NCI-H1694 treated with DMSO at 0.1 percent for 48 hours (cell line): ENCODE measurements around the gene RNF213.

Source experiments
- DNase-seq: peaks from one replicate; lab custom pipeline; 2025; lab: John Stamatoyannopoulos, UW

Gene RNF213

DNA sequence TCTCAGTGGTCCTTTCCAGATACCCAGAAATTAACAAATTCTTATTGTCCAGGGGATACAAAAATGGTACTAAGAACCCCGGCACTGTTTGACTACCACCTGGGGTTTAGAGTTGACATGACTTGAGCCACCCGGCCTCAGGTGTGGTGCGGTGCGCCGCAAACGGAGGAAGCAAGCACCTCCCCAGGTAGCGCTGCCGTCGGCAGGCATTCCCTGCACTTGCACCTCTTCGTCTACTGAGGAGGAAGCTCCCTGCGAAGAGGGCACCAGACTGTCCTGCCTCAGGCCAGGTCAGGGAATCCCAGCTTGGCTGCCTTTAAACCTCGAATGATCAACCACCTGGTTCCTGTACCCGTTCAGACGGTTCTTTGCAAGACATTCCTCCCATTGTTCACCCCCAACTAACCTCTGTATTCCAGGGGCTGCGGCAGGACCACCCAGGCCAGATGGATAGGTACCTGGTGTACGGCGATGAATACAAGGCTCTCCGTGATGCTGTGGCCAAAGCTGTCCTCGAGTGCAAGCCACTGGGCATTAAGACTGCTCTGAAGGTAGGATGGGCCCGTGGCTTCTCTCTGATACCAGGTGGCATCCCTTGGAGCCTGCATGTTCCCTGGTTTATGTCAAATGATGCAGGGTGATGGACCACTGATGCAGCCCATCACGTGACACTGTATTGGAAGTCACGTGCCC is 113.5 kb downstream of the RNF213 start:
- no peak for DNase-seq

DNA sequence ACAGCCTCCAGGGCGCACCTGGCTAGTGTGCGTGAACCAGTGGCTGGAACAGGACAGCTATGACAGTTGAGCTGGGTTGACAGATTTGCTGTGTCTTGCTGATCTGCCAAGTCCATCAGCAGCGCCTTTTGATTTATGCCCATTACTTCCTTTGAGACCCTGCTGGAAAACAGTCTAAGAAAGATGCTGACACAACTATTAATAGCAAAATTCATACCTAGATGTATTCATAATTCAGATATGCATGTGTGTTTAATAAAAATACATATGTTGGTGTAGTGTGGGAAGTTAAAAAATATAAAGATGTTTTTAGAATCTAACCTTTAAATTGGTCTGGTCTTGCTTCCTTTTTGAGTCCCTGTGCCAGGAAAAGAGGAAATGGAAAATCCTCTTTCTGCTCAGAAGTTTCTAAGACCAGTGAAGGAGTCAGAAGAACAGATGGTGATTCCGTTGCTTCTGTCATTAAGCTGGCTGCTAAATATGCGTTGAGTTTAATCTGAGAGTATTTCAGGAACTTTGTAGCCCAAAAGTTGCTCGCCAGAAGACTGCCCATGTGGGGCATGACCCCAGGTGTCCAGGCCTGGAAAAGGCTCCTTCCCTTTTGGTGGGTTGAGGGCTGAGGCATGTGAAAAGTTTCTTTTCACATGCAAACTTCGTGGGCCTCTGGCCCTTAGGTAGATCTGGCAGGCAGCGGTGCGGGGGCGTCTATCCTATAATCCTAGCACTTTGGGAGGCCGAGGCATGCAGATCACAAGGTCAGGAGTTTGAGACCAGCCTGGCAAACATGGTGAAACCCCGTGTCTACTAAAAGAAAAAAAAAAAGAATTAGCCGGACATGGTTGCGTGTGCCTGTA is 114.3 kb downstream of the RNF213 start:
- DNase-seq = no peak

DNA sequence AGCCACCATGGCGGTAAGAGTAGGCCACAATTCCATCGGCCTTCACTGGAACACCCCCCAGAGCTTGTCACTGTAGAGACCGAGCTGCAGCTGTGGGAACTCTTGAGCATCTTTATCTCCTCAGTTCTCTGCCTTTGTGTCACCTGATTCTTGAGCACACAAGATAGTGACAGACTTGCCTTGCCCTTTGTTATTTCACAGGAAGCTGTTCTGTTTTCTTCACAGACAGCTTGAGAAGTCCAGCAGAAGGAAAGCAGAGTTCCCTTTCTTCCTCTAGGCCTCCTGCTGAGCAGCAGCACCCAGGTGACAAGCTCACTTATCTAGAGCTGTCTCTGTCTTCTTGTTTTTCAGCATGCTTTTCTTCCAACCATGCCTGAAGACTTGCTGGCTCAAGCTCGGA is 115.9 kb downstream of the RNF213 start:
- no peak for DNase-seq

DNA sequence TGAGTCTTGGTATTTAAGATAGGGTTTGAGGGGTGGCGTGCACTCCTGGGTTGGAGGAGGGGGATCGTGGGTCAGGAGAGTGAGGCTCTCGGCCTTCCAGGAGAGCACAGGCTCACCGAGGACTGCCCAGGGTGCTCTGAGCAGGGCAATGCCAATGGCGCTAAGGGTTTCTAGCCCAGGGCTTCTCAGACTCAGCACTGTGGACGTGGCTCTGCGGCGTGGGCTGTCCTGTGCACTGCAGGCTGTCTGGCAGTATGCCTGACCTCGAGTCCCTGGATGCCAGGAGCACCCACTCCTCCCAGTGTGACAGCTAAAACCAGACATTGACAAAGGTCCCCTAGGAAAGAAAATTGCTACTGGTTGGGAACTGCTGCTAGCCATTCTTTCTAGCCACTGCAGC is 117.1 kb downstream of the RNF213 start:
- no peak for DNase-seq

DNA sequence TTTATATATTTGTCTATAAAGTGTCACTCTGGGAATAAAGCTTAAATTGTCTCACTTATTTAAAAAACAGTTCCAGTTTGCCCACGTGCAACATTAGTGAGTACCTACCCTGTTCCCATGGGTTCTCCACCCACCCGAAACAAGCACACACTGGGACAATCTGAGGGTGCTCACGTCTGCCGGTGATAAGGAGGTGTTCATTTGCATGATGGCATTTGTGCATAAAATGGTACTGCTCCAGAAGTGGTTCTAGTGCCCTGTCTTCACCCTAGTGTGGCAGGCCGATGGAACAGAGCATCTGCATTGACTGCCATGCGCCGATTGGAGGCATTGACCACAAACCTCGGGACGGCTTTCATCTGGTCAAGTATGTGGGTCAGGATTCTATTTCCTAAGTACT is 118.7 kb downstream of the RNF213 start:
- DNase-seq = no peak

DNA sequence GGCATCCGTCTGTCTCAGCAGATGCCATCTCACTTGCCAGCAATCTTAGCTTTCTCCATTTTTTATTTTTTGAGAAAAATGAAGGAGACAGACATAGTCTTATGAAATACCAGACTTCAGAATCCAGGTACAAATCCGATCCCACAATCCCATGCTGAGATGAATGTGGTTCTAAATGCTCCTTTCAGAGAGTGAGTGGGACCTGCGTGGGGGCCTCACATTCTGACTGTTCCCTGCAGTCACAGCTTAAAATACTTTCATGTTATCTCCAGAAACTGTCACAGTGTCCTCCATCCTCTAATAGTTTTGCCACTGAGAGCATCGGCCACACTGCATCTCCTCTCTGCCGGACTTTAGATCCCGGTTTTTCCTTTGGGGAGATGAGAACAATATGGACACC is 119.4 kb downstream of the RNF213 start:
- no peak for DNase-seq

DNA sequence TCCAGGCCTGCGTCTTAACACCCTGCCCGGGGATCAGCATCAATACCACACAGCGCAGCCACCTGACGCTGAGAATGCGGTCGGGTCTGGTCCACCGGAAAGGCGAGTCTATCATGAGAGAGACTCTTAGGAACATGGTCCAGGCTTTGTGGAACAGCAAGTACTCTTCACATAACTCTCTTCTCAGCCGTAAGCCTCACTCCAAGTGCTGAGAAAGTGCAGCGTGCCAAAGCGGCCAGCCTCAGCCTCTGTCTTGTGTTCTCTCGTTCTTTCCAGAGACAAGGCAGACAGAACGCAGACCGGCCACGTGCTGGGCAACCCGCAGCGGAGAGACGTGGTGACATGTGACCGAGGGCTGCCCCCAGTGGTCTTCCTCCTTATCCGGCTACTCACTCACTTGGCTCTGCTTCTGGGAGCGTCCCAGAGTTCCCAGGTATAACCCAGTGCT is 119.9 kb downstream of the RNF213 start:
- DNase-seq = no peak

DNA sequence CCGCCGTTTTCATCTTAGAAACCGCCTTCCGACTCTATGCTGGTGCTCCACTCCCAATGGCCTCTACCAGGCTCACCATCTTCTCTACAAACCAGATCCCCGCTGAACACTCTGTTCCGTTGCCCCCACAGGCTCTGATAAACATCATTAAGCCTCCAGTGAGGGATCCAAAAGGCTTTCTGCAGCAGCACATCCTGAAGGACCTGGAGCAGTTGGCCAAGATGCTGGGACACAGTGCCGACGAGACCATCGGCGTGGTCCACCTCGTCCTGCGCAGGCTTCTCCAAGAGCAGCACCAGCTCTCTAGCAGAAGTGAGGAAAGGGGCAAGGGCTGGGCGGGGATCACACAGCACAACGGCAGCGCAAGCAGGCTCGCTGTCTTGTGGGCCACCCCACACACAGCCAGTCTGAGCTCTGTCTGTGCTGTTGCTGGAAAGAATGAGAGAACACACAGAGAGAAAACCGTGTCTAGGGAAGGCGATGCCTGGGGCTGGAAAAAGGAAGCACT is 120.8 kb downstream of the RNF213 start:
- no peak for DNase-seq

DNA sequence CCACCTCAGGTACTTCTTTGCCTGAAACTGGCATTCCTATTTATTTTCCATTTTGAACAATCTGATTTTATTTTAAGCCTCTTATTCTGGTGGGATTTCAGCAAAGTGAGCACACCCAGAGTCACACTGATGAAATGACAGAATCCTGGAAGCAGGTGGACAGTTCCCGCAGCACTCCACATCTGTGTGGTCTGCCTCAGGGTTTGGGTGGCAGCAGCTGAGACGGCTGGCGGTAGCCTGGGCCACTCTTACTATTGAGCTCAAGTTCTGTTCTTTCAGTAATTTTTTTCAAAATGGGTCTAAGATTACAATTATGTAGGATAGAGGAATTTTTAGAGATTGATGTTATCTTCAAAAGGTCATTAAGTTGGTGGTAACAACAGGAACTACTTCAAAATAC is 121.8 kb downstream of the RNF213 start:
- no peak for DNase-seq

DNA sequence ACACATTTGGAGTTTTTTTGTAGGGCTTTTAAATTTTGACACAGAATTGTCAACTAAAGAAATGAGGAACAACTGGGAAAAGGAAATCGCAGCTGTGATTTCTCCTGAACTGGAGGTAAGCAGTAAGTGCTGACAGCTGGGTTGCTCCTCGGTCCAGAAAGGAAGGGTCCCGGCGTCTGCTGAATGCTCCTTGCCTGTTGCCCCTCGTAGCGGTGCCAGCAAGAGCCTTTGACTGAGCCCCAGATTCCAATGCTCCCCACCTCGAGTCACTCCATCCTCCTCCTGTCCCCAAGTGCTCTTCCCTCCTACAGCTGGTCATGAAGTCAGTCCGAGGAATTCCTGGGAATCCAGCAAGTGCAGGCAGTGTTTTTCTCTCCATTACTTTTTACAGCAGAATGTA is 122.3 kb downstream of the RNF213 start:
- DNase-seq = no peak

DNA sequence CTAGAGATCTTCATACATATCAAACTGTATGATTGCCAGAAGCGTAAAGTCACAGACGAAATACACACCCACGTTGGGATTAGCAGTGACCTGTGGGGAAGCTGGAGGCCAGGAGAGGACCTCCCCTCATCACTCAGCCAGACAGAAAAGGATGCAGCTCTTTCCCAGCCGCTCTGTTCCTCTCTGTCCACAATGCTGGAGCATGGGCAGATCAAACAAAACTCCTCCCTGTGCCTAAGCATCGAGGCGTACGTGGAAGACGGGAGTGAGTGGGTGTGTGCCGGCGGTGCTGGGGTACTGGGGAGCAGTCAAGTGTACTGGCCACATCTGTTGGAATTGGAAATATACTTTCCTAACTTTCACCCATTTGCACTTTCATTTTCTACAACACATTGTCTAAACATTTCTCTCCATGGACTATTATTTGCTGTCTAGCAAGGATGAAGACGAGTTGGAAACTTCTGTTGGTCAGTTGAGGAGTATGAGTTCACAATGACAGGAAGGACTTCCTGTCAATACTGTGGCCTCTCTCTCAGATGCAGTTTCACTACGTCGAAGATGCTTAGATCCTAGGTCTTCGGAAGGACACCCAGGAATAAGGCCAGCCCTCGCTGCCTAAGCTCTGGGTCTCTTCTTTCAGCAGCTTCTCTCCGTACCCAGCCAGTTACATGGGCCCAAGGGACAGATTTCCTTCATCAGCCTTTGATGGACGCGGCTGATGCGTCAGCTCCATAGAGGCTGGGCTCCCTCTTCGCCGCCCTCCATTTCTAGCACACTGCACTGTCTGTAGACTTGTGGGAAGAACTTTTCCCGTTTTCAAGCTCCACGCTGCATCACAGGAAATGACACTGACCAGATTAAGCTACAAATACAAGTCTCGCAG is 123.7 kb downstream of the RNF213 start:
- DNase-seq = no peak

DNA sequence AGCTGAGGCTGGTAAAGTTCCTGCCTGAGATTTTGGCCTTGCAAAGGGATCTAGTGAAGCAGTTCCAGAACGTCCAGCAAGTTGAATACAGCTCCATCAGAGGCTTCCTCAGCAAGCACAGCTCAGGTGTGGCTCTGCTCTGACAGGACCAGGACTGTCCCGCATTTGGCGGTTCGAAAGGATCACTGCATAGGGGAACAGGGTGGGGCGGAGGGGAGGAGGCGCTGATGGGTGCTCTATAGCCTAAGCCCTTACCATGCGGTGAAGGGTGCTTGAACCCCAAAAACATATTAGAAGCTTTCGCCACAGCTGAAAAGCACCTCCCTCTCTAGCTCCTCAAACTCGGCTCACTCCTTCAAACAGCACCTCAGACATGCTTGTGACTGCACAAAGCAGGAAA is 124.4 kb downstream of the RNF213 start:
- DNase-seq = no peak

DNA sequence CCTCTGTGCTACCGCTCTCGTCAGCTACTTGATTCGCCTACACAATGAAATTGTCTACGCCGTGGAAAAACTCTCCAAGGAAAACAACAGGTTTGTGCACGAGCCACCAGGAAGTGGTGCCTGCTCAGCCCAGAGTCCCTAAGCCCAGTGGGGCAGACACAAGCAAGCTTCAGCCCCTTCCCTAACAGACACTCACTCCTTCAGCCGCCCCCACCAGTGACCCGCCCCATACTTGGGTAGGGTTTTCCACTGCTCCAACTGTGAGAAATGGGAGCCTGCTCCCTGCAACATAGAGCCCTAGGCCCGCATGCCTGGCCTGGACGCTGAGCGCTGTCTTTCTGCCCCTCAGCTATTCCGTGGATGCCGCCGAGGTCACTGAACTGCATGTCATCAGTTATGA is 125.7 kb downstream of the RNF213 start:
- DNase-seq = no peak

DNA sequence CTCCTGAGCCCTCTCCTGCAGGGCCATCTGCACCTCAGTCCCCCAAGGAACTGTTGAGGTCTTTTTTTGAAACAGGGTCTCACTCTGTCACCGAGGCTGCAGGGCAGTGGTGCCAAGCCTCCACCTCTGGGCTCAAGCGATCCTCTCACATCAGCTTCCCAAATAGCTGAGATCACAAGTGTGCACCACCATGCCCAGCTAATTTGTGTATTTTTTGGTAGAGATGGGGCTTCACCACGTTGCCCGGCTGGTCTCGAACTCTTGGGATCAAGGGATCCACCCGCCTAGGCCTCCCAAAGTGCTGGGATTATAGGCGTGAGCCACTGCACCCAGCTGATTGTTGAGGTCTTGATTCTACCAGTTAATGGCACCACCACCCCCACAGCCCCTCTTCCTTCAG is 126.4 kb downstream of the RNF213 start:
- no peak for DNase-seq

DNA sequence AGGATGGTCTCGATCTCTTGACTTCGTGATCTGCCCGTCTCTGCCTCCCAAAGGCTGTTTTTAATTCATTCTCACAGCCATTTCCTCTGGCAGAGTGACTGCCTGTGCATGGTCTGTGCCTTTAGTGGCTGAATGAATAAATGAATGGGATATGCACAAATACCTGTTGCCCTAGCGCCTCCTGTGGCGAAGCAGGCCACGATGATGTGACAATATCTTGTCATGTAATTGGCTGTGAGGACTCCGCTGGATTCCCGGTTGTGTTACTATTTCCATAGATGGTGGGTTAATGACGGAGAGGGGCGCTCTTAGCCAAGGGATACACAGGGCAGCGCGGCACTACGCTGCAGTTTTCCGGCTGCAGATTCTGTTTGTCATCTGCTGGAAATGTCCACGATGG is 127.5 kb downstream of the RNF213 start:
- no peak for DNase-seq

DNA sequence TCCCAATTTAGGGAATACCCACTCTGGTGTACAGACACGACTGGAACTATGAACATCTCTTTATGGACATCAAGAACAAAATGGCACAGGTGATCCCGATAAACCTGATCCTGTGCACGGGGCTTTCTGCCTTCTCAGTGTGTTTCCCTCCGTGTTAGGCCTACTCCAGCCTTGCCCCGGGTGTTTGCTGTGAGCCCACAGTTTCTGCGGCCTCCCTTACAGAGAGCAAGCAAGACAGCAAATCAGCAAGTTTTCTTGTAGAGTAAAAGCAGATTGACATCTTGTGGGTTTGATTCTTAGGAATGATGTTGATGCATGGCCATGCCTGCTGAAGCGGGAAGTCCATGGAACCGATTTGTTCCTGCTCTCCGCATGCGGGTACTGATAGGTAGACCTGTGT is 127.9 kb downstream of the RNF213 start:
- DNase-seq = no peak

DNA sequence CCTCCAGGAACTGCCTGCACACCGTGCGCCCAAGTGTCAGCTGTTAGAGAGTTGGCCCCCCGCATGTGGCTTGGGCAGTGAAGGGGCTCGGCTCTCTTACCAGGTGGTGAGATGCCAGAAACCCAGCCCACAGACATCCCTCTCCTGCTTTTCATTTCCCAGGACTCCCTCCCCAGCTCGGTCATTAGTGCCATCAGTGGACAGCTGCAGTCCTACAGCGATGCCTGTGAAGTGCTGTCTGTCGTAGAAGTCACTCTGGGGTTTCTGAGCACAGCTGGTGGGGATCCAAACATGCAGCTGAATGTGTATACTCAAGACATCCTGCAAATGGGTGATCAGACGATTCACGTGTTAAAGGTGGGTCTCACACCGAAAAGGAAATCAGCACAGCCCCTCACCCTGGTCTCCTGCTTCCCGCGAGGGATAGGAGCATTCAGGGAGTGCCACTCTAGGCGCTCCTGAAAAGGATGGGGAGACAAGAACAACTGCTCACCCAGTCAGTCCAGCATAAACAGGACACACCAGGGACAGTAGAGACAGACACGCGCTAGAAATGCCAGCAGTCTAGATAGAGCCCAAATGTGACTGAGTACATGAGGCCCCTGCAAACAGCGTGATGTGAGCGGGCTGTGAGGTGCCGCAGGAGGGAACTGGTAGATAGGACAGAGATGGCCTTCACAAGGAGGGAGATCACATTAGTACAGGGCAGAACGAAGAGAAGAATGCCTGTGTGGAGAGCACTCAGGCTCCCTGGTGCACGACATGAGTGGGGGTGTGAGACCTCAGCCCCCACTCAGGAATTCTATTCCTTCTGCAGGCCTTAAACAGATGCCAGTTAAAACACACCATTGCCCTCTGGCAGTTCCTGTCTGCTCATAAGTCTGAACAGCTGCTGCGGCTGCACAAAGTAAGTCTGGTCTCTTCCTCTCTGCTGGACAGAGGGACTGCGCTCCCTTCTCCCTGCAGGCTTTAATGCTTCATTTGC is 128.7 kb downstream of the RNF213 start:
- DNase-seq = no peak

DNA sequence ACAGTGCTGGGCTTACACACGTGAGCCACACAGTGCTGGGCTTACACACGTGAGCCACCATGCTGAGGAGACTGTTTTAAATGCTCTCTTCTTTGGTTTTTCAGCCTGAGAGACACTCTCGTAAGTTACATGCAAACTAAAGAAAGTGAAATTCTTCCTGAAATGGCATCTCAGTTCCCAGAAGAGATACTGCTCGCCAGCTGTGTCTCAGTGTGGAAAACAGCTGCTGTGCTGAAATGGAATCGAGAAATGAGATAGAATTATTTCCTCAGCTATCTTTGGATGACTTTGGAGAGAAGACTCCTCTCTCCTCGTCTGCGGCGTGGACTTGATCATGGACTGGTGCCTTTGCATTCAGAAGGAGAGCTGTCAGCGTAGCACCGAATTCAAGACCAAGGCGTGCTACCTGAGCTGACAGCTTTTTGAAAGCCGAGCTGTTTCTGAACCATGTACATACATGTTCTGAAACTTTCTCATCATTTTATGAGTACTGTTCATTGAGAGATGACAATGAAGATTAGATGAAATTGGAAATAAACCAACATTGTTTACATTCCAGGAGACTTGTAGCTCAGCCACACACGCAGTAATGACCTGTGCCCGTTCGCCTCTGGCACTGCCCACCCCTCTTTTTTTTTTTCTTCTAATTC is 132.7 kb downstream of the RNF213 start:
- DNase-seq = no peak

DNA sequence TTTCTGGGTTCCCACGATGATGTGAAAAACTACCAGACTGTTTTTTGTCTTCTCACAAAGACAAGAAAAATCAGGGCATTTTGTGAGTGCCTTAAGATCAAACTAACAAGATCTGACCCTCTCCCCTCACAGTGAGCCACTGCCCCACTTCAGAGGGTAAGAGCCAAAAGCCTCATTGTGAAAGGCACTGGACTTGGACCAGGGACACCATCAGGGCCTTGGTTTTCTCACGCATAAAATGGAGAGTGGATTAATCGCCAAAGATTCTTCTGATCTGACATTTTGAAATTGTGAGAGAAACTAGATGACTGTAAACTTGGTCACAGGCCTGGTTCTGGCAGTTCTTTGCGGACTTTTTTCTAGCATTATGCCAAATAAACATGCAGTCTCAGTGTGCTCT is 133.3 kb downstream of the RNF213 start:
- DNase-seq = no peak

DNA sequence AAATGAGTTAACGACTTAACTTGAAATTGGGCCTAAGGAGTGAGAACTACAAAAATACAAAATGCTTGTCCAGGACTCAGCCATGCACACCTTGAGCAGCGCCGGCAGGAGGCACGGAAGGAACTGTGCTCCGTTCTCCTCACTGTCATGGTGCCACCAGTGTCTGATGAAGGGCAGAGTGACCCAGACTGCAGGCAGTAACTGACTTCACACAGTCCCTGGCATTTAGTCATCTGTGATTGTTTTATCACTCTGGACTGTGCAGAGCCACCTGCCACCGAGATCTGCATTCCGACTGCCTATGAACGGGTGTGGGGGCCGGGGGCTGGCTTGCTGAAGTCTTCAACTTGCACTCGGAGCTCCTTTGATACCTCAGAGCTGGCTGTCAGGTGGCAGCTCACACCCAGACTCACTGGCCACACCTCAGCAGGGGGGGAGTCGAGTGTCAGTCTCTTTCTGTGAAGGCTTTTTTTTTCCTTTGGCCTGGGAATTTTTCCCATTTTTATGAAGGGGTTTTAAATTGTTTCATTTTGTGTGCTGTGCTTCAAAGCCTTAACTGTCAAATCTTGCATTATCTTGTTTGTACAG is 134.1 kb downstream of the RNF213 start:
- no peak for DNase-seq
